Esophagus muscularis mucosa (tissue), 4 donors: ENCODE data around the gene KCNQ1. TPM values are rescaled to one million over a fixed set of nuclear protein-coding genes. Genes with fewer than 3 reads are reported as not detected.
A peak's percentile ranks its signal among the peaks of the same experiment; 100 is the strongest.

Source experiments
- DNase-seq: peaks from one replicate; pipeline ENCODE4 v3.0.0-alpha.2; 2017; ENCODE audit errors: extremely low spot score
- H3K27ac ChIP-seq, 4 donors: fragments of 200-600 bp; sonication (generic); replicated peaks in 1 of 4; 1 replicate in 3 of 4; 2 replicates in 1 of 4; pipeline ENCODE4 v1.5.1; 2016 to 2019; ENCODE audit warnings: mild to moderate bottlenecking in 1 of 4
- H3K27me3 ChIP-seq, 4 donors: fragments of 200-600 bp; sonication (generic); one replicate each; pipeline versions ENCODE4 v1.5.1 to v1.6.0; 2016 to 2019
- H3K36me3 ChIP-seq, 4 donors: fragments of 200-600 bp; sonication (generic); one replicate each; pipeline ENCODE4 v1.5.1; 2016 to 2019
- H3K4me1 ChIP-seq, 4 donors: fragments of 200-600 bp; sonication (generic); one replicate each; pipeline ENCODE4 v1.5.1; 2016 to 2019
- H3K4me3 ChIP-seq, 4 donors: fragments of 200-600 bp; sonication (generic); 1 replicate in 2 of 4; 2 replicates in 2 of 4; pipeline ENCODE4 v1.5.1; 2016 to 2019; ENCODE audit warnings: mild to moderate bottlenecking in 4 of 4, moderate library complexity in 1 of 4
- H3K9me3 ChIP-seq, 4 donors: fragments of 200-600 bp; sonication (generic); 1 replicate in 3 of 4; 2 replicates in 1 of 4; pipeline ENCODE4 v1.5.1; 2016 to 2019
- EP300 ChIP-seq: sonication (generic); formaldehyde crosslinking; IDR thresholded peaks from one replicate; pipeline ENCODE4 v1.6.1; 2017; ENCODE audit warnings: antibody characterized with exemption
- POLR2A ChIP-seq: fragments of 450-650 bp; IDR thresholded peaks from one replicate; pipeline ENCODE4 v1.6.1; 2017; ENCODE audit warnings: antibody characterized with exemption, moderate library complexity, mild to moderate bottlenecking, low read depth
- POLR2AphosphoS5 ChIP-seq, 2 donors: sonication (generic); formaldehyde crosslinking; IDR thresholded peaks; one replicate each; pipeline ENCODE4 v1.6.1; 2017; ENCODE audit warnings: antibody characterized with exemption in 2 of 2
- WGBS: methylation state at CpG from one replicate; pipeline ENCODE4 v1.1.5; 2018; 5-methylcytosine and 5-hydroxymethylcytosine counted together
- intact Hi-C: fragments of 100-400 bp; cut with DNase I; formaldehyde crosslinking; loops from one replicate; pipeline ENCODE4 v1.15.1; 2023
- total RNA-seq, 4 donors: library from RNA; depleted of rRNA; stranded (reverse); fragments of >200 nt; gene quantifications; one replicate each; pipeline versions ENCODE4 v1.1.0 to v1.2.1, GENCODE V29; 2016
- TF ChIP-seq, protein P1 (sequence below), 3 experiments: fragments of 200-600 bp in 2 of 3; fragments of 450-650 bp in 1 of 3; sonication (generic) in 2 of 3; IDR thresholded peaks; one replicate each; pipeline ENCODE4 v1.5.1; 2017 to 2019; ENCODE audit warnings: antibody characterized with exemption in 3 of 3, mild to moderate bottlenecking in 2 of 3, moderate library complexity in 1 of 3

KCNQ1 gene
- total RNA-seq, 4 donors from 2014 or later = 2.1 to 5.9 (median 4.3) TPM

DNA sequence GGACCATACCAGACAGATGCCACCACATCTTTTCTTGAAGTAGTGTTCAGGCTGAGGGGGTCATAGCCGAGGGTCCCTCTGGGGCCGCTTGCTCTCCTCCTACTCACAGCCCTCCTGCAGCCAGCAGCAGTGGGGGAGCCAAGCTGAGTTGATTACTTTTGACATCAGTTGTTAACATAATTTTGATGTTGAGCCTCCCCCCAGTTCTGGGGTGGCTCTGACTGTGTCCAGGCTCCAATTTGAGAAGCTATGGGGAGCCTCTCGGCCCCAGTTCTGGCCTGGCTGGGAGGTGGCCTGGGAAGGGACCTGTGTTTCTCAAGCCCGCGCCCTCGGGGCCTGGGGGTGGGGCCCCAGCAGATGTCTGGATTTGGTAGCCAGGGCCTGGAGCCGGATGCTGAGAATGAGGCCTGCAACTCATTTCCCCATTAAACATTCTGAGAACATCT lies 207.0 kb downstream of the KCNQ1 start:
- H3K27me3 ChIP-seq = no peaks in the 10 kb centered on the region
- peak; percentile 34 for DNase-seq
- H3K36me3 ChIP-seq = no peaks in the 10 kb centered on the region
- H3K9me3 ChIP-seq = peaks cover 2 to 89% (median 40%) of the 10 kb centered on the region in 4 donors
- H3K4me1 ChIP-seq = no peaks in the 10 kb centered on the region
- TF ChIP-seq POLR2AphosphoS5 (IDR thresholded peaks at IDR 0.05) (no peak), EP300 (no peak)
- TF ChIP-seq, protein P1, sequence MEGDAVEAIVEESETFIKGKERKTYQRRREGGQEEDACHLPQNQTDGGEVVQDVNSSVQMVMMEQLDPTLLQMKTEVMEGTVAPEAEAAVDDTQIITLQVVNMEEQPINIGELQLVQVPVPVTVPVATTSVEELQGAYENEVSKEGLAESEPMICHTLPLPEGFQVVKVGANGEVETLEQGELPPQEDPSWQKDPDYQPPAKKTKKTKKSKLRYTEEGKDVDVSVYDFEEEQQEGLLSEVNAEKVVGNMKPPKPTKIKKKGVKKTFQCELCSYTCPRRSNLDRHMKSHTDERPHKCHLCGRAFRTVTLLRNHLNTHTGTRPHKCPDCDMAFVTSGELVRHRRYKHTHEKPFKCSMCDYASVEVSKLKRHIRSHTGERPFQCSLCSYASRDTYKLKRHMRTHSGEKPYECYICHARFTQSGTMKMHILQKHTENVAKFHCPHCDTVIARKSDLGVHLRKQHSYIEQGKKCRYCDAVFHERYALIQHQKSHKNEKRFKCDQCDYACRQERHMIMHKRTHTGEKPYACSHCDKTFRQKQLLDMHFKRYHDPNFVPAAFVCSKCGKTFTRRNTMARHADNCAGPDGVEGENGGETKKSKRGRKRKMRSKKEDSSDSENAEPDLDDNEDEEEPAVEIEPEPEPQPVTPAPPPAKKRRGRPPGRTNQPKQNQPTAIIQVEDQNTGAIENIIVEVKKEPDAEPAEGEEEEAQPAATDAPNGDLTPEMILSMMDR (IDR thresholded peaks at IDR 0.05) = no peak
- no peak overlapping the region for H3K4me3 ChIP-seq
- no peak overlapping the region for H3K27ac ChIP-seq
- WGBS = 78% methylated on average over 7 of the region's 7 CpGs
- intact Hi-C loops = no loop called here

DNA sequence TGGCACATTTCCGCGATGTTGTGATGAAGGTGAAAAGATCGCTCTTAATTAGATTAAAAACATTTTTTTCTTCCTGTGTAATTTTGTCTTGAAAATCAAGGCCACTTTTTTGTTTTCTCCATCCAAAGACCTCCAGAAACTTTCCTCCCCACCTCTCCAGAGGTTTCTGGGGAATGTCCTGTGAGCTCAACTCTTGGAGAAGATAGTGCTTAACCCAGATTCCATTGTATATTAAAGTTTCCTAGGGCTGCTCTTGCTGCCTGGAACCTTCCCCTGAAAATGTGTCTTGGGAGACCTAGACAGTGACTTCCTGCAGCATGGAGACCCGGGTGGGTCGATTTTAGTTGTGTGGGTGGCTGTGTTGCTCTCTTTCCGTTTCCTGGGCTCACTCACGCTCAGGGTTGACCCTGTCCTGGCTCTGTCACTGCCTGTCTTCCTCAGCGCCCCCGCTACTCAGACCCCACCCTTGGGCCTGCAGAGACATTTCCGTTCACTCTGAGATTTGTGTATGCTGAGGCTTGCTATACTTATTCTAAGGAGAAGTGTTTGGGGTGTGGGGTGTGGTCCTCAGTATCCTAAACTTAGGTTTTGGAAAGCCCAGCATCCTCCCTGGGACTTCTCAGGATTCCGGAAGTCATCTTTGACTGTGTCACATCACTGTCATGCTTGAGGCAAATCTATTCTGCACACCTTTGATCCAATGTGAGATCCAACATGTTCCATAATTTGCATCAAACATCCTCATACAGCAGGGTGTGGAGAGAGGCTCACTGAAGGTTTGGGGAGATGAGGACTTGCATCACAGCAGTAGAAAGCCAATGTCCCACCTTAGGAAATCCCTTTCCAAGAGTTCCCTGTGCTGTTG lies 207.8 kb downstream of the KCNQ1 start:
- TF ChIP-seq POLR2A = no peak
- TF ChIP-seq, protein P1 (IDR thresholded peaks at IDR 0.05) = no peak
- no peaks in the 10 kb centered on the region for H3K4me1 ChIP-seq
- H3K4me3 ChIP-seq = no peak overlapping the region
- 74% methylated on average over 11 of the region's 11 CpGs for WGBS
- intact Hi-C loops = no loop called here
- H3K9me3 ChIP-seq = peaks cover 2 to 84% (median 36%) of the 10 kb centered on the region in 4 donors
- no peaks in the 10 kb centered on the region for H3K27me3 ChIP-seq
- no peaks in the 10 kb centered on the region for H3K36me3 ChIP-seq
- H3K27ac ChIP-seq = no peak overlapping the region
- DNase-seq = peak; percentile 83

DNA sequence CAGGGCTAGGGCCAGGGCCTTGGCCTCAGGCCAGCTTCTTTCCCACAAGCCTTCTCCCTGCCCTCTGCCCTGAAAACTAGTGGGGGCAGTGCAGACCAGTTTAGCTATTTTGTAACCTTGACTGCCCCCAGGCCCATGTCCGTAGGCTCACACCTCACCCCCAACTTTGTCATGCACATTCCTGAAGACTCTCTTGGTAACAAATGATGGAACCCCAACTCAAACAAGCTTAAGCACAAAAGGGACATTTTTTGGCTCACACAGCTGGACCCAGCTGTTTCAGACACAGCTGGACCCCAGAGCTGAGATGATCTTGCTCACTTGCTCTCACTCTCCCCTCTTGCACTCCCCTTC lies 208.4 kb downstream of the KCNQ1 start:
- 100% methylated on average over 1 of the region's 1 CpG for WGBS
- peaks cover 2 to 85% (median 32%) of the 10 kb centered on the region in 4 donors for H3K9me3 ChIP-seq
- H3K36me3 ChIP-seq = no peaks in the 10 kb centered on the region
- H3K27ac ChIP-seq = no peak overlapping the region
- H3K4me3 ChIP-seq = no peak overlapping the region
- H3K27me3 ChIP-seq = no peaks in the 10 kb centered on the region
- H3K4me1 ChIP-seq = no peaks in the 10 kb centered on the region
- no peak for DNase-seq
- intact Hi-C loops = no loop called here
- no peak for TF ChIP-seq POLR2AphosphoS5 (IDR thresholded peaks at IDR 0.05)
- no peak for TF ChIP-seq EP300
- no peak for TF ChIP-seq POLR2A
- TF ChIP-seq, protein P1 (IDR thresholded peaks at IDR 0.05) = no peak

DNA sequence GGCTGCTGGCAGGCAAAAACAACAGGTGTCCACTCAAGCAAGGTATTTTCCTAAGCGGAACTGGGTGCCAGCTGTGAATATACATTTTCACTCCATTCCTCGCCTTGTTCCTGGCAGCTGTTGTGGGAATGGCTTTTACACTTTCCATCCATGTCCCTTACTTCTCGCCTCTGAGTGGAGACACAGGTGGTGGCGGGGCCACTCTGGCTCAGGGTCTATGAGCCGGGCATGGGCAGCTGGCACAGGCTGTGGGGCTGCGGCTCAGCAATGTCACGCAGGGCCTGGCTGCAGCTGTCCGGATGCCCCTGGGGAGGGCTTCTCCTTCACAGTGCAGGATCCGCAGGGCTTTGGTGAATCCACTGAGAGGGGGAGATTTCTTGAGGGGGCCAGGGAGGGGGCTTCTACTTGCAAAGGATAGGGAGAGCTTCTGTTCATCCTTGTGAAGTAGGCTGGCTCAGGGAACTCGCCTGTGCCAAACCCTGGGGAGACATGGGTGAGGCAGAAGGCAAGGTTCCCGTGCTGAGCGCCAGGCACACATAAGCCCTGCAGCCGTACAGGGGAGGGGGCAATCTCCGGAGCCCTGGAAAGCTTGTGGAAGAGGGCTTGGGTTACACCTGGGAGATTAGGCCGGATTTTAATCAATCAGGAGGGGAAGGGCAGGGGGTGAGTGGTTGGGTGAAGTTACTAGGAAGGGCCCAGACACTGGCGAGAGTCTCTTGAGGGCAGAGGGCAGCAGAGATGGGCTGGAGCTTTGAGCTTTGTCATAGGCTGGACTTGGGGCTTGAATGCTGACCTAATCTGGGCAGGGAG lies 209.3 kb downstream of the KCNQ1 start:
- peak; percentile 64 for DNase-seq
- H3K27ac ChIP-seq = no peak overlapping the region
- WGBS = 91% methylated on average over 16 of the region's 16 CpGs
- H3K4me3 ChIP-seq = no peak overlapping the region
- intact Hi-C loops = no loop called here
- no peak for TF ChIP-seq POLR2AphosphoS5 (IDR thresholded peaks at IDR 0.05)
- TF ChIP-seq, protein P1 (IDR thresholded peaks at IDR 0.05) = no peak
- no peak for TF ChIP-seq EP300
- TF ChIP-seq POLR2A = no peak
- no peaks in the 10 kb centered on the region for H3K36me3 ChIP-seq
- H3K9me3 ChIP-seq = peaks cover 2 to 75% (median 31%) of the 10 kb centered on the region in 4 donors
- H3K4me1 ChIP-seq = no peaks in the 10 kb centered on the region
- H3K27me3 ChIP-seq = no peaks in the 10 kb centered on the region
